GM18858 (cell line): ENCODE data around the gene GLOD4.
"Not testable (repeated sequence)": the region's sequence is repeated elsewhere in the genome, so short reads cannot be mapped to it uniquely, and the experiment has no call there.

Source experiments
- ATAC-seq: cut with Tn5 transposase; IDR thresholded peaks from one replicate; pipeline ENCODE4 v1.9.1; 2021; ENCODE audit not compliant: unreplicated experiment

GLOD4 gene, protein sequence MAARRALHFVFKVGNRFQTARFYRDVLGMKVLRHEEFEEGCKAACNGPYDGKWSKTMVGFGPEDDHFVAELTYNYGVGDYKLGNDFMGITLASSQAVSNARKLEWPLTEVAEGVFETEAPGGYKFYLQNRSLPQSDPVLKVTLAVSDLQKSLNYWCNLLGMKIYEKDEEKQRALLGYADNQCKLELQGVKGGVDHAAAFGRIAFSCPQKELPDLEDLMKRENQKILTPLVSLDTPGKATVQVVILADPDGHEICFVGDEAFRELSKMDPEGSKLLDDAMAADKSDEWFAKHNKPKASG

DNA sequence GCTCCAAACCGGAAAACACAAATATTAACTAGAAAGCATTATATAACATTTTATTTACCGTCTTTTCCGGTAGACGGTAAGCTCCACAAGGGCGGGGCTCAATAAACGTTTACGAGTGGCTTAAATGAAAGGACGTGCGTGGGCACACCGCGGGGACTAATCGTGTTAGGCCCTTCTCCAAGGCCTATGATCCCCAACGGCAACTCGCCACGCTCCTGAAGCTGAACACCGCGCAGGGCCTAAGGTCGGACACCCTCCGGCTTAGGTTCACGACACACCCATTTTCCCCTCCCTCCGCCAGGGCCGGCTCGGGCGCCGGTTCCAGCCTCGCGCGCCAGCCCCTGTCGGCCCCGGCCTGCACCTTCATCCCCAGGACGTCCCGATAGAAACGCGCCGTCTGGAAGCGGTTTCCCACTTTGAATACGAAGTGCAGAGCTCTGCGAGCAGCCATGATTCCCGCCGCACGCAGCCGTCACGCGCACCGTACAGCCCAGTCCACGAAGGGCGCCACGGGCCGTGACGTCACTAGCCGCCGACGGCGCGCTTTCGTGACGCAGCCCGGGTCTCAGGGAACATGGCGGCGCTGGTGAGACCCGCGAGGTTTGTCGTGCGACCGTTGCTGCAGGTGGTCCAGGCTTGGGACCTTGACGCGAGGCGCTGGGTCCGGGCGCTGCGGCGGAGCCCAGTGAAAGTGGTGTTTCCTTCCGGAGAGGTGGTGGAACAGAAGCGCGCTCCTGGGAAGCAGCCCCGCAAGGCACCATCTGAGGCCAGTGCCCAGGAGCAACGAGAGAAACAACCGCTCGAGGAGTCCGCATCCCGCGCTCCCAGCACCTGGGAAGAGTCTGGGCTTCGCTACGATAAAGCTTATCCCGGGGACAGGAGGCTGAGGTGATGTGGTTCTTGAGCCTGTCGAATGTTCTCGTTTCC, at the start of gene GLOD4, which contains the start of gene MRM3:
TSS of gene GLOD4 (minus strand) at position 476 of the 927 bp plus-strand sequence. CDS start at position 451, 25 bp downstream.
TSS of gene MRM3 (plus strand) at position 549 of the 927 bp plus-strand sequence. CDS start at position 575, 26 bp downstream.
- ATAC-seq = peak; percentile 62

DNA sequence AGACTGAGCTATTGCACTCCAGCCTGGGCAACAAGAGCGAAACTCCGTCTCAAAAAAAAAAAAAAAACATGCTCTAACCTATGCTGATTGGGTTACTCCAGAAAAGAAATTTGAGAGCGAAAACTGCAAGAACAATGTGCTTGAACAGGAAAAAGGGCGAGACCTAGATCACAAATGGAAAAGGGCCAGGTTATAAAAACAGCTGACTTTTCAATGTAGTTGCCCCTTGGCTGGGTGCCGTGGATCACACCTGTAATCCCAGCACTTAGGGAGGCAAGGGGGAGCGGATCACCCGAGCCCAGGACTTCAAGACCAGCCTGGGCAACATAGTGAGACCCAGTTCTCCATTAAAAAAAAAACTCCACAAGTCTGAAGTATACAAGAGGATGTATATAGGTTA, 48.9 kb upstream of the GLOD4 start:
- no peak for ATAC-seq

DNA sequence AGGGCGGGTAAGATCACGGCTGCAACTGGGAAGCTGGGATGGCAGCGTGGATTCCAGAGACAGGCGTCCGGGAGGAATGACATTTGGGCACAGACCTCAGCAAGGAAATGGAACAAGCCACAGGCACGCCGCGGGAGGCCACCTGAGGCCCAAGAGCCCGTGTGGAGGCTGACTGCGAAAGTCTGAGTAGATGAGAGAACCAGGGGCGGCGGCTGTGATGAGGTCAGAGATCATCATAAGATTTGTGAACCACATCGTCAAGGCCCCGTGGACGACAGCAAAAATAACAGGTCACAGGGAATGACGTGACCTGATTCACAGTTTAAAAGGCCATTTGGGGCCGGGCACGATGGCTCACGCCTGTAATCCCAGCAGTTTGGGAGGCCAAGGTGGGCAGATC, 48.3 kb upstream of the GLOD4 start:
- no peak for ATAC-seq

DNA sequence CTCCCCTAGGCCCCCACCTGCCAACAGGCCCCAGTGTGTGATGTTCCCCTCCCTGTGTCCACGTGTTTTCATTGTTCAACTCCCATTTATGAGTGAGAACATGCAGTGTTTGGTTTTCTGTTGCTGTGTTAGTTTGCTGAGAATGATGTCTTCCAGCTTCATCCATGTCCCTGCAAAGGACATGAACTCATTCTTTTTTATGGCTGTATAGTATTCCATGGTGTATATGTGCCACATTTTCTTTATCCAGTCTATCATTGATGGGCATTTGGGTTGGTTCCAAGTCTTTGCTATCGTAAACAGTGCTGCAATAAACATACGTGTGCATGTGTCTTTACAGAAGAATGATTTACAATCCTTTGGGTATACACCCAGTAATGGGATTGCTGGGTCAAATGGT, 47.5 kb upstream of the GLOD4 start:
- not testable (repeated sequence) for ATAC-seq

DNA sequence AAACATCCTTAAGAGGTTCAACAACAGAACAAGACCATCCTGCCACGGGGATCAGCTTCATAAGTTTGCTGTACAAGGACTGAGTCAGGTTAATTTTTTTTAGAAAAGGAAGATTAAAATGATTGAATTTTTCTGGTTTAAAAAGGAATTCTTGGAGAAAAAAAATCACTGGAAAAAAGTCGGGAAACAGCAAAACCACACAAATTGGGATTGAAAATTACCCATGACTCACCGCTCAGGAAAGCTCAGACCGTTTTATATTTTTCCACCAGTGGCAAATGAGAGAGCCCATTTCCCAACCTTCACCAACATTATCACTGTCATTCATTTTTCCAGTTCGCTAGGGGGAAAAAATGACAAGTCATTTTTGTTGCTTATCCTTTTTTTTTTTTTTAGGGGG, 46.7 kb upstream of the GLOD4 start:
- no peak for ATAC-seq

DNA sequence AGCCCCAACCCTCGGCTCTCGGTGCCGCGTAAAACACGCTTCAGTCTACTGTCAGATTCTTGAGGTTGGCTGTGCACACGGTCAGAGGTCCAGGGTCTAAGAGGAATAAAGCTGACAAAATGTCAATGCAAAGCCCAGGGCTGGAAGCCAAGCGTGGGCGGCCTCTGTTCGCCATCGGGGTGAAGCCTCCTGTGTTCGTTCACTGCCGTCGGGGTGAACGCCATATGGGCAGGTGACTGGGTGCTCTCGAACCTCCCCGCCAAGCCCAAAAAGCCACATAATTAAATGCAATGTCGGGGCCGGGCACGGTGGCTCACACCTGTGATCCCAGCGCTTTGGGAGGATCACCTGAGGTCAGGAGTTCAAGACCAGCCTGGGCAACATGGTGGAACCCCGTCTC, 44.7 kb upstream of the GLOD4 start:
- no peak for ATAC-seq

DNA sequence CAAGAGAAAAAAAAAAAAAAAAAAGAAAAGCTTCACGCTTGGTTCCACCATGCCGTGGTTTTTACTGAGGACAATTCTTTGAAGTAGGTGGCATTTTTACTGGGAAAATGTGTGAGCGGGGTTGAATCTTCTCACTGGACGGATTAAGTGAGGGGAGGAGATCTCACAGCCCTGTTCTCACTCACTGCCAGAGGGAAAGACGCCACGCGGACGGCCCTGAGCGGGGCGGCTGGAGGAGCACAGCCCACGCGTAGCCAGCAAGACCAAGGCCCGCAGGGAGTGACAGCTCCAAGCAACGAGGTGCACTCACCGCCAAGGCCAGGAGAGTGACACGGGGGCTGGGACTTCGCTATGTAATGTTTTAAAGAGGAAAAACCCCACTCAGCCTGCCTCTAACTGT, 43.1 kb upstream of the GLOD4 start:
- no peak for ATAC-seq

DNA sequence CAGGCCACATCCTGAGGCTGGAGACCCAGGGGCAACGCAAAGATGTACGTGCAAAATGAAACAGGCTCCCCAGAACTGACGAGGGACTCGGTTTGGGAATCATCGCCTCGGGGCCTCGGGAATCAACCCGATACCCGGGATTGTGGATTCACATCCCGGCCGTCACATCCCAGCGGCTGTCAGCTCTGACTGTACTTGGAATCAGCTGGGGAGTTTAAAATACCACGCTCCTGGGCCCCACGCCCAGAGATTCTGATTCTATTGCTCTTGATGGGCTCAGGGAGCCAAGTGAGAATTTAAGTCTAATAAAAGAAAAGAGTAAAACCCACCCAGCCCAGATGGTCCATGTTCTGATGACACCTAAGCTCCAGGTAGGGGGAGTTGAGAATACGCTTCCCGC, 42.3 kb upstream of the GLOD4 start:
- ATAC-seq = no peak

DNA sequence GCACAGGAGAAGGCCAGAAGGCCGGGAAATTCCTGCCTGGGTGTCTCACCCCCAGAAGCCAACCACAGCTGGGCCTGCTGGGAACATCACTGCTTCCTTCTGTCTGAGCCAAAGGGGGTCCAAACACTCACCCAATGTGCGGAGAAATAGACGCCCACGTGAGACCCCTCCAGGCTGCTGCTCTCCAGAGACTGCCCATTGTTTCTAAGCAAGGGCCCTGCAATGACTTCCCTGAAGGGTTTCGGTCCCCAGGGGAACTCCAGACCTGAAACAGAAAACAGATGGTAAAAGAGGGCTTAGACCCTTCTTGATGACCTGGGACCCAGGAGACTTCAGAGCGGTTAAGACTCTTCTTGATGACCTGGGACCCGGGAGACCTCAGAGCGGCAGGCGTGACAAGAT, 41.4 kb upstream of the GLOD4 start:
- ATAC-seq = no peak

DNA sequence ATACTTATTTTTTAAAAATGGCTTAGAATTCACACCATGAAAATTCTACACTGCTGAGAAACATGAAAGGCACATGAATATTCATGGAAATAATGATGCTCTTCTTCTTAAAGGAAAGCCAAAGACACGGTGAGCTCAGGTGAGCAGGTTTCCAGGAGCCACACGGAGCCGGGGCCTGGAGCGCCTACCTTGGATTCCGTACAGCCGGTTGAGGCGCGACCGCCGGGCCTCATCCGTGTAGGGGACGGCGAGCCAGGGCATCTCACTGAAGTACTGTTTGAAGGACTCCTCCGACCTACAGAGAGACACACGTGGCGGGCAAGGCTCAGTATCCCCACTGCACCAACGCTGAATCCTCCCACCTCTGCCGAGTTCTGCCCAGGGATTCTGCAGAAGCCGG, 37.2 kb upstream of the GLOD4 start:
- no peak for ATAC-seq

DNA sequence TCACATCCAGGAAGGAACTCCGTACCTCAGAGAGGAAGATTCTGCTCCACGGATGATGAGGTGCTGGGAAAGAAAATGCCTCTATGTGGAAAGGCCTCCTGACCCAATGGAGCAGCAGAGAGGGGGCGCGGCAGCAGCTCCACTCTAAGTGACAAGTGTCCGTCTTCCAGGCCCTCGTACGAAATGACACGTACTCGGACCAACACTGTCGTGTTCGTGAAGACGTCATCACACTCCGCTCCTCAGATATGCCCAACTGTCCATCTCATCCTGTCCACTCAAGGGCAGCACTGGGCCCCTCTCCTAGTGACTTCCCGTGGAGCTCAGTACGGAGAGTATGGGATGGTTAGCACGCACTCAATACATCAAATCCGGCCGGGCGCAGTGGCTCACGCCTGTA, 32.3 kb upstream of the GLOD4 start:
- no peak for ATAC-seq

DNA sequence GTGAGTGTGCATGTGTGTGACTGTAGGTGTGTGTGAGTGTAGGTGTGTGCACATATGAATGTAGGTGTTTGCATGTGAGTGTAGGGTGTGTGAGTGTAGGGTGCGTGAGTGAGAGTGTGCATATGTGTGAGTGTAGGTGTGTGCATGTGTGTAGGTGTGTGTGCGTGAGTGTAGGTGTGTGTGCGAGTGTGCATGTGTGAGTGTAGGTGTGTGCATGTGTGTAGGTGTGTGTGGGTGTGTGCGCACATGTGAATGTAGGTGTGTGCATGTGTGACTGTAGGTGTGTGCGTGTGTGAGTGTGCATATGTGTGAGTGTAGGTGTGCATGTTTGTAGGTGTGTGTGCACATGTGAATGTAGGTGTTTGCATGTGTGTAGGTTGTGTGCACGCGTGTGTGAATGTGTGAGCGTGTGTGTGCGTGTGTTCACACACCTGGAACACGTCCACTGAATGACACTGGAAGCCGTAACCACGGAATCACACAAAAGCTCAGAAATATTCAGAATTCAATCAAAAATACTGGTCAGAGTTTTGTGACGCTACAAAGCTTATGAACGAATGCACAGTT, 30.6 kb upstream of the GLOD4 start:
- no peak for ATAC-seq

DNA sequence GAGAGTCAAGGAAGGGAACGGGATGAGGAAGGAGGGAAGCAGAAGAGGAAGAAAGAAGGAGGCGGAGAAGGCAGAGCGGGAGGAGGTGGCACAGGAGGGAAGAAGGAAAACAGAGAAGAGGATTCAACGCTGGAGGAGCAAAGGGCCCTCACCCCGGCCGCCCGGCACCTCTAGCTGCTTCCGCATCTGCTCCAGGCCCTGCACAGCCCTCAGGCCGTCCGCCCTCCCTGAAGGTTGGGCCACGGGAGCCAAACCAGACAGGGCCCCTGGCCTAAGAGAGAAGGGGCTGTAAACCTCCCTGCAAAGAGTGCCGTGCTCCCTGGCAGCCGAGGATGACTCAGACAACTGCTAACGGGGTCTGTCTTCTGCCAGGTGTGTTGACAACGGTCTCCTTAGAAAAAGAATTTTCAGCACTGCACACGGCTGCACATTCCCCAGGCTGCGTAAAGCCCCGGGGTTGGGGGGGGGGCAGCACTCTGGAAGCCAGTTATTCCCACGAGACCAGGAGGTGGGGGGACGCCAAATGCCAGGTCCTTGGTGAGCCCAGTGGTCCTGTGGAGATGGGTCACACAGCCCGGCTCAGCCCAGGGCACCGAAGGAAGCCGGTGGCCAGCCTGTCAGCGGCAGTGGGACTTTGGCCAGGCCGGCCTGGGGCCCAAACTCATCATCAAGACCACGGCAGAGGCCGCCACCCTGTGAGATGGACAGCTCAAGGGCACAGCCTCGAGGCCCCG, 29.1 kb upstream of the GLOD4 start:
- no peak for ATAC-seq

DNA sequence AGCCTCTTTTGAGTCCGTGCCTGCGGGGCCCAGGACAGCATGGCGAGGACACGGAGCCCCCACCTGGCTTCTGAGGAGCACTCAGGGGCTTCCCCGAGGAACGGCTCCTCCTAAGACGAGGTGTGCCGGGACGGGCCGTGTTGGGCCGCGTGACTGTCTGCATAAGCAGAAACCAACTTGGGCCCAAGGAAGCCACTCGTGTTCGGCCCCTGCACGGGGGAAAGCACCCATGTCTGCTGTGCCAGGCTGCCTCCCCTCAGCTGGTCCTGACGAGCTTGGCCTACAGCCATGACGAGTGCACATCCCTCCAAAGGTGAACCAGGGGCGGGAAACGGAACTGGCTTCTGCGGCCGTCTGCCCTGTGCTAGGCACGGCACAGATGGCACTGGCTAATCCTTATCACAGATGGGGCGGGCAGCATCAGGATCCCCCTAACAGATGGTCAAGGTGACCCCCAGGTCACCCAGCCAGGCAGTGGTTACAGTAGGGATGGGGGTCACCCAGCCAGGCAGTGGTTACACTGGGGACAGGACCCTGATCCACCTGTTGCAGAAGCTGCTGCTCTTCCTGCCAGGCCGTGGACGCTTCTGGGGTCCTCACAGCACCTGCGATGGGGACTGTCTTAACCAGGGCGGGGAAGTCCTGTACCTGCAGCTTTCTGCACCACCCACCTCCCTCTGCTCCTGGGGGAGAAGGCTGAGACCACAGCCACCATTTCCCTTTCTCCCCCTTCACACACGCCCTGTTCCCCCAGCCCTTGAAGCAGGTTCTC, 25.6 kb upstream of the GLOD4 start:
- no peak for ATAC-seq

DNA sequence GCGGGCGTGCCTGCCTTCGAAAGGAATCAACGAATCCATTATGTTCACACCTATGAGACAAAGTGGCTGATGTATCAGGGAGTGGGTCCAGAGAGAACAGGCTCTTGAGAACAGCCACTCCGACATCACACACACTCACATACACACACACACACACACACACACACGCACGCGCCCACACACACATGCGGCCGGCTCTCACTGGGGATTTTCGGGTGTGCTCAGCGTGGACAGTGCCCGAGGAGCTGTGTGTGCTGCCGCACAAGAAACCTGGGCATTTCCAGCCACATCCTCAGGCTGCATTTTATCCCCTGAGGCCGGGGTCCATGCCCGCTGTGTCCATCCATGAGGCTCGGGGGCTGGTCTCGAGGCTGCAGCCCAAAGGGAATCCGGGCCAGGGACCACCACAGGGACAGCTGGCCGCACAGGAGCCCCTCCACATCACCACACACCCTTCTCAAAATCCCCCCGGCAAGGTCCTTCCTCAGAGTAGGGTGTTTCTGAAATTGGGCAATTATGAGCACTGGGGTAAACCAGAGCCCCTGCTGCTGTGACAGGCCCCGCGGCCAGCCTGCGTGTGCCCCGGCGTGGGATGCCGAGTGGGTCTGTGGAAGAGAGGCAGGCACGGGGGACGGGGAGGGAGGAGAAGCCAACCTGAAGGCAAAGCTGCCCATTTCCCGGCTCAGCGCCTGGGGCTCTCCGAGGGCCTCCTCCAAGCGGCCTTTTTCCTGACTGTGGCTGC, 24.9 kb upstream of the GLOD4 start:
- ATAC-seq = no peak

DNA sequence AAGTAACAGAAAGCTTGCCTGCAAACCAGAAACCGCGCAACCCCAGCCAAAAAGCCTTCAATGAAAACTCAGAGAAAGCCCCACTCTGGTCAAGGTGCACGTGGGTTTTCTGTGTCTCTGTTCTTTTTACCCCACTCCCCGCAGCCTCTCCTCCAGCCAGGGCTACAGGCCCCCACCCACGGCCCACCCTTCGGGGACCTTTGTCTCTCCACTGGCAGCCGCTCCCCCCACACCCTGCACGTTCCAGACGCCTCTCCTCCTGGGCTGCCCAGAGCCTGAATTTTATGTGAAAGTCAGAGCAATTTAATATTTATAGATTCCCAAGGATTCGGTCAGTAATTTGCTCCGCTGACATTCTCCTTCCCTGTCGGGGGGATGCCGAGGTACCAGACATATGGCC, 24.3 kb upstream of the GLOD4 start:
- ATAC-seq = no peak

DNA sequence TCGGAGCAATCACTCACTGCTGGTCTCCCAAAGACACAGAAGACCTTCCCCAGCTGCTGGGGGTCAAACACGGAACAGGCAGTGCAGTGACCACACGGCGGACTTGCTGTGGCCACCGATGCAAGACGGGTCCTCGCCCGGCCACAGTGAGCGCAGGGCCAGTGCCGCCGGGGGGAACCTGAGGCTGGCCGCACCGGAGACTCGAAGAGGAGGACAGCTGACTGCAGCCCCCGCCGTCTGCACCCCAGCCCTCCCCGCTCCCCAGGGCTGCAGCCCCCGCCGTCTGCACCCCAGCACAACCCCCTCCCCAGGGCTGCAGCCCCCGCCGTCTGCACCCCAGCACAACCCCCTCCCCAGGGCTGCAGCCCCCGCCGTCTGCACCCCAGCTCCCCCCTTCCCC, 23.8 kb upstream of the GLOD4 start:
- ATAC-seq = not testable (repeated sequence)

DNA sequence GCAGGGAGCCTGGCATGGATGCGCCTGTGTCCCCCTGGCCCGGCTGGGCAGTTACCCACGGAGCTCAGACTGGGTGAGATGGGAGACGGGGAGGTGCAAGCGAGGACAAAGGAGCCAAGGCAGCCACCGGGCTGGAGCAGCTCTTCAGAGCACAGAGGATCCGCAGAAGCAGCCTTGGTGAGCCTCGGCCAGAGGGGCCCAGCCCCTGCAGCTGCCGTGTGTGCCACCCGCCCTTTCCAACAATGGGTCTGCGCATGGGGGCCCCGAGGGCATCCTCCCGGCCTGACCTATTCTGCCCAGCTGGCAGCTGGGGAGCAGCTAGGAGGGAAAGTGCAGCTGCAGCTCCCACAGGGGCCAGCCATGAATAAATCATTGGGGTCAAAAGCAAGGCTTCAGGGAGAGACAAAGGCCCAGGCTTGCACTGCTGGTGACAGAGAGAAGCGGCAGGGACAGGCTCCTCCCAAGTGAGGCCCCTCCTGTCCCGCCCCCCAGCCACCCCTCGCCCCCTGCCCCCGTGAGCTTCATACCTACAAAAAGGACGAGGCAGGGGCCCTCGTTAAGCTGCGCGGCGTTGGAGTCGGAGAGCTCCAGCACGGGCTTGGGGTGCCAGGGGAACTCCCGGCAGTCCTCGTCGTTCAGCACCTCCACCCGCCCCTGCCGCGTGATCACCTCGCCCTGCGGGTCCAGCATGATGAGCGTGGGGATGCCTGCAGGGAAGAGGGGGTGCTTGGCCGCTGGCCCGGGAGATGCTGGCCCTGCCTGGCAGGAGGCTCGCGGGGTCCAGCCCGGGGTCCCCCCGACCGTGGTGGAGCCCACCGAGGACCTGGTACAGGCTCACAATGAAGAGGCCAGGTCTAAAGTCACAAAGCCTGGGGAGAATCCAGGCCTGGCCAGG, 22.7 kb upstream of the GLOD4 start:
- no peak for ATAC-seq
